HuH-7.5 (cell line): ENCODE measurements around the gene STON1.
"Not testable (repeated sequence)": the region's sequence is repeated elsewhere in the genome, so short reads cannot be mapped to it uniquely, and the experiment has no call there.

Experiments
- DNase-seq: peaks from one replicate; pipeline ENCODE4 v3.0.0; 2011; ENCODE audit warnings: low spot score

Gene STON1

GRCh38 chr2:48569433-48569832 is 39.5 kb downstream of the STON1 start:
- DNase-seq, result no peak

GRCh38 chr2:48572816-48573215 is 42.9 kb downstream of the STON1 start:
- DNase-seq, result peak; percentile 51

- DNase-seq, result no peak
Measured at GRCh38 chr2:48574353-48575287, 44.7 kb downstream of the STON1 start.

- DNase-seq, result no peak
Measured at GRCh38 chr2:48578313-48578712, 48.4 kb downstream of the STON1 start.

GRCh38 chr2:48583961-48584360 is 54.0 kb downstream of the STON1 start:
- DNase-seq, result no peak

- DNase-seq, result no peak
Measured at GRCh38 chr2:48584551-48584950, 54.6 kb downstream of the STON1 start.

GRCh38 chr2:48586433-48586832 is 56.5 kb downstream of the STON1 start:
- DNase-seq, result no peak

GRCh38 chr2:48587560-48587959 is 57.6 kb downstream of the STON1 start:
- no peak for DNase-seq

- DNase-seq, result no peak
Measured at GRCh38 chr2:48587961-48588360, 58.0 kb downstream of the STON1 start.

- no peak for DNase-seq
Measured at GRCh38 chr2:48588745-48589144, 58.8 kb downstream of the STON1 start.

GRCh38 chr2:48589170-48589767 is 59.3 kb downstream of the STON1 start:
- DNase-seq, result no peak

- DNase-seq, result no peak
Measured at GRCh38 chr2:48590017-48590416, 60.1 kb downstream of the STON1 start.

GRCh38 chr2:48592067-48592466 is 62.1 kb downstream of the STON1 start:
- DNase-seq, result no peak

- DNase-seq, result not testable (repeated sequence)
Measured at GRCh38 chr2:48596751-48597150, 66.8 kb downstream of the STON1 start.

GRCh38 chr2:48597492-48597891 is 67.5 kb downstream of the STON1 start:
- DNase-seq, result no peak

- peak; percentile 14 for DNase-seq
Measured at GRCh38 chr2:48600204-48600813, 70.4 kb downstream of the STON1 start.

- DNase-seq, result no peak
Measured at GRCh38 chr2:48600917-48601316, 71.0 kb downstream of the STON1 start.

GRCh38 chr2:48601349-48601748 is 71.4 kb downstream of the STON1 start:
- no peak for DNase-seq

GRCh38 chr2:48605482-48606175 is 75.7 kb downstream of the STON1 start:
- DNase-seq, result no peak

- no peak for DNase-seq
Measured at GRCh38 chr2:48607307-48608014, 77.5 kb downstream of the STON1 start.

- DNase-seq, result no peak
Measured at GRCh38 chr2:48613211-48613610, 83.3 kb downstream of the STON1 start.

GRCh38 chr2:48614581-48614980 is 84.6 kb downstream of the STON1 start:
- not testable (repeated sequence) for DNase-seq
